ENCODE results near the gene REPS1. TPM values are rescaled to one million over a fixed set of nuclear protein-coding genes. Genes with fewer than 3 reads are reported as not detected.

Gene REPS1
- total and polyA plus RNA-seq, 2 of the 13 experiments (the other 11 are each of a cell fraction or from before 2014, with no cell fraction given): 36.4 to 38.3 TPM

DNA sequence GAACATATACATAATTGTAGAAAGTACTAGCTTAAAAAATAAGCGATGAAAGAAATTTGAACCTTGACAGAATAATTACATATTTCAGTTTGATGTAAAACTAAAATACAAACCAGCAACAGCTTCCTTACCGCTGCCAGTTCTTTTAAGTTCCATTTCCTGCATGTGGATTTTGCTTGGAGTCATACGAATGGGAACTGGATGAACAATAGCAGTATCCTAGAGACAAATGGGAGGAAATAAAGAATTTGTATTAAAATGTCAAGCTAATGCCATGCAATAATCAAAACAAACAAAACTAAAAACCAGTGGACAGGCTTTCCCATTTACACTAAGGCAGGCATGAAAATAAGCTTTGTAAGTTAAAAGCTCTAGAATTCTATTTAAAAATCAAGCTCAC, 67.1 kb downstream of the REPS1 start:
- H3K79me2 ChIP-seq (ENCODE audit: insufficient read depth, low read length): no peaks in the 10 kb centered on the region
- no peak overlapping the region for H2AFZ ChIP-seq (ENCODE audit: low read length)
- intact Hi-C loops (cut with micrococcal nuclease; ENCODE audit: unreplicated experiment) (no loop called here), in situ Hi-C loops (cut with HindIII; ENCODE audit: extremely low pct_ligation_motif_present, low pct_unique_long_range_greater_than_20kb) (no loop called here)
- no TSS peak for BruUV-seq (replicated peaks)
- ATAC-seq: no peak
- no peaks in the 10 kb centered on the region for H3K9me3 ChIP-seq (ENCODE audit: low read length)
- no peaks in the 10 kb centered on the region for H4K20me1 ChIP-seq (ENCODE audit: insufficient read depth, low read length)
- no peak overlapping the region for H3K9ac ChIP-seq (ENCODE audit: insufficient read depth, low read depth, low read length)
- H3K36me3 ChIP-seq (replicated peaks in 1 of 2; ENCODE audit: control insufficient read depth in 1 of 2, insufficient read depth in 2 of 2, low read length in 2 of 2): peaks cover 7 to 19% of the 10 kb centered on the region in 2 experiments; a peak in 4 of 5 replicates
- no peak overlapping the region for H3K4me2 ChIP-seq (ENCODE audit: low read depth, low read length)
- TF ChIP-seq ZBTB38 (CRISPR knock-in tag; IDR thresholded peaks at IDR 0.05) (no peak), HNRNPK (IDR thresholded peaks at IDR 0.05; ENCODE audit: low read depth, low read length, poor library complexity, severe bottlenecking) (no peak), ZNF883 (CRISPR knock-in tag; IDR thresholded peaks at IDR 0.05; ENCODE audit: not compliant biosample characterization) (no peak)
- TF ChIP-seq, protein P1, sequence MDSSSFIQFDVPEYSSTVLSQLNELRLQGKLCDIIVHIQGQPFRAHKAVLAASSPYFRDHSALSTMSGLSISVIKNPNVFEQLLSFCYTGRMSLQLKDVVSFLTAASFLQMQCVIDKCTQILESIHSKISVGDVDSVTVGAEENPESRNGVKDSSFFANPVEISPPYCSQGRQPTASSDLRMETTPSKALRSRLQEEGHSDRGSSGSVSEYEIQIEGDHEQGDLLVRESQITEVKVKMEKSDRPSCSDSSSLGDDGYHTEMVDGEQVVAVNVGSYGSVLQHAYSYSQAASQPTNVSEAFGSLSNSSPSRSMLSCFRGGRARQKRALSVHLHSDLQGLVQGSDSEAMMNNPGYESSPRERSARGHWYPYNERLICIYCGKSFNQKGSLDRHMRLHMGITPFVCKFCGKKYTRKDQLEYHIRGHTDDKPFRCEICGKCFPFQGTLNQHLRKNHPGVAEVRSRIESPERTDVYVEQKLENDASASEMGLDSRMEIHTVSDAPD (CRISPR knock-in tag; IDR thresholded peaks at IDR 0.05): no peak
- no peak overlapping the region for H3K27ac ChIP-seq (ENCODE audit: extremely low read length, insufficient read depth, low read length)
- H3K27me3 ChIP-seq (ENCODE audit: control insufficient read depth in 1 of 2, insufficient read depth in 2 of 2, low read length in 2 of 2): no peaks in the 10 kb centered on the region
- DNase-seq (ENCODE audit: low spot score): no peak
- POLR2A ChIA-PET: no interaction called here
- WGBS (ENCODE audit: low lambda C conversion rate): 98% methylated on average over 3 of the region's 3 CpGs
- no peaks in the 10 kb centered on the region for H3K4me1 ChIP-seq (ENCODE audit: insufficient read depth, low read length)
- no peak for FAIRE-seq
- CTCF ChIA-PET (ENCODE audit: low intra/inter-chr PET ratio, low total read pairs): no interaction called here
- no peak overlapping the region for H3K4me3 ChIP-seq (replicated peaks in 1 of 3; ENCODE audit: insufficient read depth in 1 of 3, low read depth in 2 of 3, low read length in 3 of 3)

DNA sequence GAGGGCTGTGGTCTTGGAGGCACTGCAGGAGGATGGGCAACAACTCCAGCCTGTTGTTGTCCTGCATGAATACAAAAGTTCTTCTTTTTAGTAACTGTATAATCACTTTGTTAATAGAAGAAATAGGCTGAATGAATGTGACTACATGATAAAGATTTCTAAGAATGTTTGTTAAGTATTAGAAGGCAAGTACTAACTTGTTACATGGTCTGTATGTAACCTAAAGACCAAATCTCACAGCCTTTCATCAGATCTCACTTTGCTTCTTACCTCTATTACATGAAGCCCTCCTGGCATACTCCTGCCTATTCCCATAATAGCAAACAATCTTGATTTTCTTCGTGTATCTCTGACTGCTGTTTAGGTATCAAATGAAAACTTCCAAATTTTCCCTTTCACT, 73.4 kb downstream of the REPS1 start:
- no TSS peak for BruUV-seq (replicated peaks)
- 85% methylated on average over 1 of the region's 1 CpG for WGBS (ENCODE audit: low lambda C conversion rate)
- no peaks in the 10 kb centered on the region for H3K9me3 ChIP-seq (ENCODE audit: low read length)
- DNase-seq (ENCODE audit: low spot score) (no peak), FAIRE-seq (no peak), ATAC-seq (no peak)
- no peak overlapping the region for H2AFZ ChIP-seq (ENCODE audit: low read length)
- TF ChIP-seq, protein P2, sequence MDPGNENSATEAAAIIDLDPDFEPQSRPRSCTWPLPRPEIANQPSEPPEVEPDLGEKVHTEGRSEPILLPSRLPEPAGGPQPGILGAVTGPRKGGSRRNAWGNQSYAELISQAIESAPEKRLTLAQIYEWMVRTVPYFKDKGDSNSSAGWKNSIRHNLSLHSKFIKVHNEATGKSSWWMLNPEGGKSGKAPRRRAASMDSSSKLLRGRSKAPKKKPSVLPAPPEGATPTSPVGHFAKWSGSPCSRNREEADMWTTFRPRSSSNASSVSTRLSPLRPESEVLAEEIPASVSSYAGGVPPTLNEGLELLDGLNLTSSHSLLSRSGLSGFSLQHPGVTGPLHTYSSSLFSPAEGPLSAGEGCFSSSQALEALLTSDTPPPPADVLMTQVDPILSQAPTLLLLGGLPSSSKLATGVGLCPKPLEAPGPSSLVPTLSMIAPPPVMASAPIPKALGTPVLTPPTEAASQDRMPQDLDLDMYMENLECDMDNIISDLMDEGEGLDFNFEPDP (CRISPR knock-in tag; conservative IDR thresholded peaks at IDR 0.05): no peak
- TF ChIP-seq ZNF678 (CRISPR knock-in tag; IDR thresholded peaks at IDR 0.05): no peak
- no peak for TF ChIP-seq HNRNPL (IDR thresholded peaks at IDR 0.05; ENCODE audit: low read depth, low read length)
- no peak for TF ChIP-seq SIN3B (IDR thresholded peaks at IDR 0.05; ENCODE audit: low read length)
- no peak for TF ChIP-seq IKZF4 (CRISPR knock-in tag; IDR thresholded peaks at IDR 0.05; ENCODE audit: borderline replicate concordance, low read depth, not compliant biosample characterization)
- TF ChIP-seq MAFF (IDR thresholded peaks at IDR 0.05; ENCODE audit: low read depth, low read length): no peak
- no peak for TF ChIP-seq HOXA3 (CRISPR knock-in tag; IDR thresholded peaks at IDR 0.05)
- no peak for TF ChIP-seq JUNB (CRISPR knock-in tag; IDR thresholded peaks at IDR 0.05; ENCODE audit: borderline replicate concordance)
- no peak for TF ChIP-seq ONECUT2 (CRISPR knock-in tag; IDR thresholded peaks at IDR 0.05)
- TF ChIP-seq KLF9 (CRISPR knock-in tag; IDR thresholded peaks at IDR 0.05; ENCODE audit: low read depth): no peak
- no peak for TF ChIP-seq ADNP (CRISPR knock-in tag; IDR thresholded peaks at IDR 0.05)
- H3K9ac ChIP-seq (ENCODE audit: insufficient read depth, low read depth, low read length): no peak overlapping the region
- H3K4me2 ChIP-seq (ENCODE audit: low read depth, low read length): no peak overlapping the region
- ChIA-PET POLR2A (no interaction called here), CTCF (ENCODE audit: low intra/inter-chr PET ratio, low total read pairs) (no interaction called here)
- peaks cover 10 to 48% of the 10 kb centered on the region in 2 experiments for H3K36me3 ChIP-seq (replicated peaks in 1 of 2; ENCODE audit: control insufficient read depth in 1 of 2, insufficient read depth in 2 of 2, low read length in 2 of 2)
- no peaks in the 10 kb centered on the region for H3K79me2 ChIP-seq (ENCODE audit: insufficient read depth, low read length)
- H3K4me1 ChIP-seq (ENCODE audit: insufficient read depth, low read length): no peaks in the 10 kb centered on the region
- no peaks in the 10 kb centered on the region for H3K27me3 ChIP-seq (ENCODE audit: control insufficient read depth in 1 of 2, insufficient read depth in 2 of 2, low read length in 2 of 2)
- no peak overlapping the region for H3K27ac ChIP-seq (ENCODE audit: extremely low read length, insufficient read depth, low read length)
- H4K20me1 ChIP-seq (ENCODE audit: insufficient read depth, low read length): no peaks in the 10 kb centered on the region
- no peak overlapping the region for H3K4me3 ChIP-seq (replicated peaks in 1 of 3; ENCODE audit: insufficient read depth in 1 of 3, low read depth in 2 of 3, low read length in 3 of 3)
- intact Hi-C loops (cut with micrococcal nuclease; ENCODE audit: unreplicated experiment): no loop called here
- in situ Hi-C loops (cut with HindIII; ENCODE audit: extremely low pct_ligation_motif_present, low pct_unique_long_range_greater_than_20kb): no loop called here
